ENCODE results near the gene MOSMO.
"Not testable (repeated sequence)": the region's sequence is repeated elsewhere in the genome, so short reads cannot be mapped to it uniquely, and the experiment has no call there.

The MOSMO gene

DNA sequence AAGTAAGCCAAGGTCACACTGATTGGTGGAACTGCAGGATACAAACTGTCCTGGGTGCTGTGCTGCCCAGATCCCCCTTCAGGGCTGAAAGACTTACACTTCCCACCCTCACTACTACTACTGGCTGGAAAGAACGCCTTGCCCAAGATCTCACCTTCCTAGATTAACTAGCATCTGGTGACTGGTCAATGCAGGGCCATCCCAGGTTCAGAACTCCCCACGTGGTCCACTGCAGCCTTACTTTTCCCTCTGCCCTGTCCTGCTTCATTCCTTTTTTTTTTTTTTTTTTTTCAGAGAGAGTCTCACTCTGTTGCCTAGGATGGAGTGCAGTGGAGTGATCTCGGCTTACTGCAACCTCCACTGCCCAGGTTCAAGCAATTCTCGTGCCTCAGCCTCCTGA is 4.7 kb upstream of the MOSMO start:
- no peak for DNase-seq

DNA sequence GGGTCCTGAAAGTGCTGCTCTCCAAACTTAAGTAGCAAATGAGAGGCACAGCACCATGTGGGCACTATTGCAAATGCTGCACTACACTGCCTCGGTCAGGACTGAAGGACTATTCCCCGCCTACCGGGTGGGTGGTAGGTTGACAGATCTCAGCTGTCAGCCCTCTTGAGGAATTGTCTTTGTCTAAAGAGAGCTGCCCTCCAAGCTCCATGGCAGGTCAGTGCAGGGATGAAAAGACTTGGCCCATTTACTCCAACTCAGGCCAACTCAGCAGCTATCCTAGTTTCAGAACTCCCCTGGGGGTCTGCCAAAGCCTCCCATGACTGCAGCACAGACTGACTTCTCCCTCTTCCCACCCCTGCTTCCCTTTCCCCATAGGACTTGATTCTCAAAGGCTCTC is 3.6 kb upstream of the MOSMO start:
- DNase-seq: no peak

DNA sequence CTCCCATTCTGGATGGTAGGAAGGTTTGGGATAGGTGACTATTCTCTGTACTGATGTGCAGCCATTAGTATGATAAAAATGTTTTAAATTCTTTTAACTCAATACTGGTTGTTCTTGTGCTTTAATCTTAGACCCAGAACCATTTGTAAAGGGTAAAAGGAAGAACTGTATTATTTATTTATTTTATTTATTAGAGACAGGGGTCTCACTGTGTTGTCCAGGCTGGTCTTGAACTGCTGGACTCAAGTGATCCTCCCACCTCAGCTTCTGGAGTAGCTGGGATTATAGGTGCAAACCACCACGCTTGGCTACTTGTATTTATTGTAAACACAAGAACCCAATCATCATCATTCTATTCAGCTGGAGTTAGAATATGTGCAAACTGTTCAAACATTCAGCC is 2.2 kb upstream of the MOSMO start:
- no peak for DNase-seq

DNA sequence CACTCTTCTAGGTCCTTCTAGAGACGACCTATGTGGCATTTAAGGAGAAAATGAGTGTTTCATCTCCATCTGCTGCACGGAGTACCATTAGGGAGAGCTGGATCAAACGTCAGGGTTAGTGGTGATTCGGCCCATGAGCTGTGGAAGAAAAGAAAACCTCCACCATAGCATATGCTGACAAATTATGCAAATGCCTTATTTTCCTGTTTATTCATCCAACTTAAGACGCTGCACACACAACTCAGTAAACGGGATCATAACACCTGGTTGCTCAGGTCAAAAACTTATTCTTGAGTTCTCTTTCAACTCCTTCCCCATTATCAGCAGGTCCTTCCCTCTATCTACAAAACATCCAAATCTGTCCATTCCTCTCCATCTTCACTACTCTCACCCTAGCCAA is 1.3 kb upstream of the MOSMO start:
- no peak for DNase-seq

DNA sequence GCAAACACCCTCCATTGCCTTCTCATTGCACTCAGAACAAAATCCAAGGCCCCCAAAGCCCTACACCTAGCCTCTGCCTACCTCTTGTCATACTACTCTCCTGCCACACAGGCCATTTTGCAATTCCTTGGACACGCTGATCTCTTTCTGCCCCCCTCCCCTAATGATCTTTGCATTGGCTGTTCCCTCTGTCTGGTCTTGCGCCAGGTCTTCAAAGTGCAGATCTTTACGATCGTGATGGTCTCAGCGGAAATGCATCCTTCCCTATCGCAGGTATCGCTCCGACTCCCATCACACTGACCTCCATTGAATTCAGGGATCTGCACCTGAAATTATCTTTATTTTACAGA is 777 bp upstream of the MOSMO start:
- DNase-seq: no peak

DNA sequence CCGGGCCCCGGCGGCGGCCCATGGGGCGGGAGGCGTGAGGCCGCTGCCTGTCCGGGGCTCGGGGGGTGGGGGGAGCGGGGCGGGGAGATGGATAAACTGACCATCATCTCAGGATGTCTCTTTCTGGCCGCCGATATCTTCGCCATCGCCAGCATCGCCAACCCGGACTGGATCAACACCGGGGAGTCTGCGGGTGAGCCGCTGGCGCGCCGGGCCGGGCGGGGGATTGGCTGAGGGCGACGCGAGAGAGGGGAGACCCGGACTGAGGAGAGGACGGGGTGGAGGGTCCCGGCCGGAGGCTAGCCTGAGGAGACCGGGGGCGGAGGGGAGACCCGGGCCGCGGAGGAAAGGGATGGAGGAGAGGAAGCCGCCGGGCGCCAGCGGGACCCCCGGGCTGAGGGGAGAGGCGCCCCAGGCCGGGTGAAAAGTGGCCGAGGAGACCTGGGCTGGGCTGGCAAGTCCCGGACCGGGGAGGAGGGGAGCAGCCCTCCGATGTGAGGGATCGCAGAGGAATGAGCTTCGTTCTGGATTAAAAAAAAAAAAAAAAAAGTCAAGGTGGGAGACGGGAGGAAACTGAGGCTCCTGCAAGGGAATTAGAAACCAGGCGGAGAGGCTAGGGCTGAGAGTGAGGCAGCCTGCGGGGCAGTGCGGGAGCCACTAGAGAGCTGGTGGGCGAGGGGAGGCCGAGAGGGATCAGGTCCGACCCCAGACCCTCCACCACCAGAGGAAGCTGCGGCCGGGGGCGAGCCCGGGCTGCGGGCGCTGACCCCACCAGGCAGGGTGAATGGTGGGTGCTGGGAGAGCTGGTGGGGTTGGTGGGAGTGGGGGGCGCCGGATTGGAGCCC is 526 bp downstream of the MOSMO start:
- no peak for DNase-seq

DNA sequence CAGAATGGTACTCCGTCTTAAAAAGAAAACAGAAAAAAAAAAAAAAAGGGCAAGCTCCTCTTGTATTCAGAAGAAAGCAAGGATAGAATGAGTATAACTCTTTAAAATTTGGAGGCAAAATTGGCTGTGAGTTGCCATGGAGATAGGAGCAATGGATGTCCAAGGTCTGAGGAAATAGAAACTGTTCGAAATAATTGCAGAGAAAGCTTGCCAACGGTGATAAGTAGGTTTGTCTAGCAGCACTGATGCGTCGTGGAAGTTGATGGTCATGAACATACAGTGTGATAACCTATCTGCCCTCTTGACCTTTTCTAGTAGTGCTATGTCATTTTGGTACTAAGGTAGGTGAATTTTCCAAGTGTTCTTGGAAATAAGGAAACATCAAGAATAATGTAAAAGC is 3.0 kb downstream of the MOSMO start:
- no peak for DNase-seq

DNA sequence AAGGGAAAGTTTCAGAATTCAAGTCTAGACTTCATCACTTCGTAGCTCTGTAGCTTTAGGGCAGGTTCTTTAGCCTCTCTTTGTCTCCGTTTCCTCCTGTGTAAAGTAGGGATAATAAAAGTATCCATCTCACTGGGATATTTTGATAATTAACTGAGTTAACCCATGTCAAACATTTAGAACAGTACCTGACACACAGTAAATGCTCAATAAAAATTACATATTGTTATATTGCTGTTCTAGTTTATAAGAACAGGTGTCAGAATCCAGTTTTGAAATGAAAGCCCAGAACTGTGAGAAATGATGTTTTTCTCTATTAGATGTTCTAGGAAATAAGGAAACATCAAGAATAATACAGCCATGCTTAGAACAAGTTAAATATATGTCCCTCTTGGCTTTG is 4.3 kb downstream of the MOSMO start:
- no peak for DNase-seq

DNA sequence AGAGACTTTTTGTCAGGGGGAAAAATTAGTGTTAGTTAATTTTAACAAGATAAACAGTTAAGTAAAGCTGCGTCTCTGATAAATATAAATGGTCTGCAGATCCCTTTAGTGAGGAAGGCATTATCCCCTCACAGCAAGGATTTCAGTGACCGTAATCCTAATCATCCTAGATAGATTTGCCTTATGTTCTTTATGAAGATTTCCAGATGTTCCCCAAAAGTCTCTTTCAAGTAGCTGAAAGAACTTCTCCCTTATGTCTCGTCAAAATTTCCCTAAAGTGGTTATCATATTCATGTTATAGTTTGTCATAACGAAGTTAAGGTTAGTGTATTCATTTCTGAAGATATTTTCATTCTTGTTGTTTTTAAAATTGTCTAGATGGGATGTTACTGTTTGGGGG is 5.6 kb downstream of the MOSMO start:
- no peak for DNase-seq

DNA sequence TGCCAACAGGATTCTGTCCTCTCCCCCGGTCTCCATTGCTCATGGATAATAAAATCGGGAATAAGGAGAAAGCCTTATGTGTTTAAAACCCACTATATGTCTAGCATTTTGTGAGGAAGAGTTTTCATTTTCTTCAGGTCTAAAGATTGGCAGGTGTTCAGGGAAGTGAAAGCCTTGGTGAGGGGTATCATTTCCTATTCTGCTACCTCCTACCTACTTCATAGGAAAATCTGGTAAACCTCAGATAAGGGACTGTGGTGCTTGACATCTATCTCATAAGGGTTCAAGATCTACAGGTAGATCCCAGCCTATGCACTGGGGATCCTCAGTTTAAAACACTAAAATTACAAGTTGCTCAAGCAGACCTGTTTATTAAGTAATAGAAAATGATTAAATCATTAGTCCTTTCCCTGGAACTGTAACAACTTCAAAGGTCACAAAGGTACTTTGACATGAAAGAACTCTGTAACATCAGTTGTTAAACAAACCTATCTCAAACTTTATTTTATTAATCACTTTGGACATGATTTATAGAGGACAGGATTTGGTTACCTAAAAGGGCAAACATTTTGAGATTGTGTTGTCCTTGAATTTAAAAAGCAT is 6.5 kb downstream of the MOSMO start:
- no peak for DNase-seq

DNA sequence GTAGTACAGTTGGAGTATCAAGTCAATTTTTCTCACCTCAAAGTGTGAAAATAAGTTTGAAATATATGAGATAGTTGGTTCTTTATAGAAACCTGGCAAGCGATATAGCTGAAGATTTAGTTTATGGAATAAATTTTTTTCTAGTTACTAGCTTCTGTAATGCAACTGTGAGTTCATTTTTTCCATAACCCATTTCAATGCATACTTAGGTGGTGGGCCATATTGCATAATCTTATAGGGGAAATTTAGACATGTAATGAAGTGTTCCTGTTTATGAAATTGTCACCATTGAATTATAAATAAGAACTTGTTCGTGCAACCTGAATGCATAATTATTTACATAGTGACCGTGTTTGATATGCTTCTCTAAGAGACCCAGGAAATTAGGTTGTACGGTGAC is 9.0 kb downstream of the MOSMO start:
- DNase-seq: no peak

DNA sequence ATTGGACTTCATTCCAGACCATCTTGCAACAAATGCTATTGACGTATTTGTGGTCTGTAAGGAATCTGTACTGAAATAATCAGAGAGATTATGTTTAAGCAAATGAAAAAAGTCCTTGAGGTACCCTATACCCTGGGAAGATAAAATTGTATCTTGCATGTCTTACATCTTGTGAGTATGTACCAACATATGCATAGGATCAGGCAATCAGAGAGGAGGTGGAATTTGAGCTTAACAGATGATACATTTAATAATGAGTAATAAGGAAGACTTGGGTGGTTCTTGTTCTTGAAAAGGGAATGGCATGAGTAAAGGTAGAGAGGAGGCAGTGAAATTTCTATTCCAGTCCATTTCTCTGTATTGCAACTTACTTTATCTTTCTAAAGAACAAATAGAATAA is 10.6 kb downstream of the MOSMO start:
- no peak for DNase-seq

DNA sequence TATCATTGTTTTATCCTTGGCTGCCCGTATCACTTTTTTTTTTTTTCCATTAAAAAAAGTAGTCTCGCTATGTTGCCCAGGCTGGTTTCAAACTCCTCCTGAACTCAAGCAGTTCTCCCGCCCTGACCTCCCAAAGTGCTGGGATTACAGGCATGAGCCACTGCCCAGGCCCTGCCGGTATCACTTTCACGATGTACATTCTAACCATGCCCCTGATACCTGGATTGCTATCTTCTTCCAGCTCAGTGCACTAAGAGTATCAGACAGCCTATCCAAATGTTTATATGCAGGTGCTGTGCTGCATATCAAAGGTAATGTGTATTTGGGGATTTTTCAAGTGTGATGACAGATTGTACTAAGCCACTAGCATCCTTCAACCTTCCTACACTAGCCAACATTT is 14.2 kb downstream of the MOSMO start:
- DNase-seq: no peak

DNA sequence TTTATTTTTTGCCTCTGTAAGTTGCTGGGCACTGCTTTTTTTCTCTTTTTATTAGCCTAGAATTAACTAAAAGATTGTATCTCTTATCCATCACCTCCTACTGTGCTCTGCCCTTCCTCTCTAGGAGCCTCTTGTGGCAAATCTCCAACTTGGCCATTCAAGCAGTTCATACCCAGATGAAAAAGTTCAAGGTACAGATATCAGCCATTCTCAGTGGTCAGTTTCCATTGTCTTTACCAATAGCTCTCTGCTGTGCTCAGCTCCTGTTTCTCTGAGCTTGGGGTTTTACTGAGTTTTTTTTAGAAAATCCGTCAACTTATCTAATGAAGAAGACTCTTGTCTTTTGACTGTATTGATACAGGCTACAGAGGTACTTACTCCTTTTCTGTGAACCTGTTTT is 15.6 kb downstream of the MOSMO start:
- DNase-seq: no peak

DNA sequence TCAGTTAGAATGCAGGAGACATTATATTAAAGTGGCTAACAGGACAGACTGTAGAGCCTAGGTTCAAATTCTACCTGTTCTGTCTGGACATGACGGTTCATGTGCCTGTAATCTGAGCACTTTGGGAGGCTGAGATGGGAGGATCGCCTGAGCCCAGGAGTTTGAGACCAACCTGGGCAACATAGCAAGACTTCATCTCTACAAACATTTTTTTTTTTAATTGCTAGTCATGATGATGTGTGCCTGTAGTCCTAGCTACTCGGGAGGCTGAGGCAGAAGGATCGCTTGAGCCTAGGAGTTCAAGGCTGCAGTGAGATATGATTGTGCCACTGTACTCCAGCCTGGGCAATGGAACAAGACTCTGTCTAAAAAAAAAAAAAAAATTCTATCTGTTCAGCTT is 16.9 kb downstream of the MOSMO start:
- not testable (repeated sequence) for DNase-seq

DNA sequence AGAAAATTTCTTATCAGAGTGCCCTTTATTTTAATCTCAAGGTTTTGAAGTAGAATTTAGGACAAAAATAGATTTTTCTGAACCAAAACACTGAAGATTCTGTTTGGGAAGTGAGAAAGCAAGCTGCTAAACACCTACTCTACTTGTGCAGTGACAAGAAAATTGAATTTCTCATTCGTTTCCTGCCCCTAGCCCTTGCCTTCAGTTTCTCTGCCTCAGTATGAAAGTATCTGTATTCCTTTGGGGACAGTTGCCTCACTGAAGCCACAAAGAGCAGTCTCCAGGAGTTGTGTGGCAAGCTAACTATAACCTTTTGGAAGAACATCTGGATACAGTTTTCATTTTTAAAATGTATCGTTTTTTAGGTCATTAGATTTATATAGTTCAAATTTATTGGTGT is 19.7 kb downstream of the MOSMO start:
- DNase-seq: no peak

DNA sequence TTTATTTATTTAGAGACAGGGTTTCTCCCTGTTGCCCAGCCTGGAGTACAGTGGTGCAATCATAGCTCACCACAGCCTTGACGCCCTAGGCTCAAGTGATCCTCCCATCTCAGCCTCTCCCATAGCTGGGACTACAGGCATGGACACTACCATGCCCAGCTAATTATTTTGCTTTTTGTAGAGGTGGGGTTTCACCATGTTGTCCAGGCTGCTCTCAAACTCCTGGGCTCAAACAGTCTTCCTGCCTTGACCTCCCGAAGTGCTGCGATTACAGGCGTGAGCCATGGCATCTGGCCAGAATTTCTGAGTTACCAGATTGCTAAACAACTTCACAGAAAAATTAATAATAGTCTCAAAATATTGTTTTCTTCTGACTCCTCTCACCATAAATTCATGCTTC is 21.7 kb downstream of the MOSMO start:
- DNase-seq: no peak

DNA sequence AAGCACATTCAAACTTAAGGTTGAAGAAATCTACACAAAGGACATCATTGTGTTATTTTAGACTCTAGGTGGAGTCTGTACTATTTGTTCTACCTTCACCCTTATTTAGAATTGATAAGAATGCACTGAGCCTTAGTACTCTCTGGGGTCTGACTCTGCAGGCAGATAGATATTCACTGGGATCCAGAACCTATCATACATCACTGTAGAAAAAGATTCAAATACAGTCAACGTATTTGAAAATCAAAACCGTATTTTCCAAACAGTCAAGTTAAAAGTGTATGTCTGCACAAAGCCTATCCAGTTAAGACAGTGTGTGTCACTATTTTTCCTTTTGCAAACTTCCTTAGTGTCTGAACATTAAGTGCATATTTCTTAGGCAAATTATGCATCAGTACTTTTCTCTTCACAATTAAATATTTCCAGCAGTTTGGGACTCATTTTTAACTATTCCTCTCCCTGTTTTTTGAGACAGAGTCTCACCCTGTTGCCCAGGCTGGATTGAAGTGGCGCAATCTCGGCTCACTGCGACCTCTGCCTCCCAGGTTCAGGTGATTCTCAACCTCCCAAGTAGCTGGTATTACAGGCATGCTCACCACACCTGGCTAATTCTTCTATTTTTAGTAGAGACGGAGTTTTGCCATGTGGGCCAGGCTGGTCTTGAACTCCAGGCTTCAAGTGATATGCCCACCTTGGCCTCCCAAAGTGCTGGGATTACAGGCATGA is 22.3 kb downstream of the MOSMO start:
- DNase-seq: no peak

DNA sequence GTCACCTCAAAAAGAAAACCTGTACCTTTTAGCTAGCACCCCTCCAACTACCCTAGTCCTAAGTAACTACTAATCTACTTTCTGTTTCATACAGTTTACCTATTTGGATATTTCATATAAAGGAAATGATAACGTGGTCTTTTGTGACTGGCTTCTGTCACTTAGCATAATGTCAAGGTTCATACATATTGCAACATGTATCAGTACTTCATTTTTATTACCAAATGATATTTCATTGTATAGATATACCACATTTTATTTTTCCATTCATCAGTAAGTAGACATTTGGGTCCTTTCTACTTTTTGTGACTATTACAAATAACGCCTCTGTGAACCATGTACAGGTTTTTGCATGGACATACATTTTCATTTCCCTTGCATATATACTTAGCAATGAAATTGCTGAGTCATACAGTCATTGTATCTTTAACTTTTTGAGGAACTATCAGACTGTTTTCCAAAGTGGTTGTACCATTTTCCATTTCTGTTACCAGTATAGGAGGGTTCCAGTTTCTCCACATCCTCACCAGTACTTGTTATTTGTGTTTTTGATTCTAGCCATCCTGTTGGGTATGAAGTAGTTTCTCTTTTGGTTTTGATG is 23.7 kb downstream of the MOSMO start:
- no peak for DNase-seq

DNA sequence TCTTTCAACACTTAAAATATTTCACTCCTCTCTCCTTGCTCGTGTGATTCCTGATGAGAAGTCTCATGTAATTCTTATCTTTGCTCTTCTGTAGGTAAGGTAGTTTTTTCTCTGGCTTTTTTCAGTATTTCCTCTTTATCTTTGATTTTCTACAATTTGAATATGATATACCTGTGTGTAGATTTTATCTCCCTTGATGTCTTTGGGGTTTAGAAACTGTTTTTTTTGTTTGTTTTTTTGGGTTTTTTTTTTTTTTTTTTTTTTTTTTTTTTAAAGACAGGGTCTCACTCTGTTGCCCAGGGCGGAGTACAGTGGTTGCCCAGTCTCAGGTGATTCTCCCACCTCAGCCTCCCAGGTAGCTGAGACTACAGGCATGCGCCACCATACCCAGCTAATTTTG is 26.6 kb downstream of the MOSMO start:
- no peak for DNase-seq

DNA sequence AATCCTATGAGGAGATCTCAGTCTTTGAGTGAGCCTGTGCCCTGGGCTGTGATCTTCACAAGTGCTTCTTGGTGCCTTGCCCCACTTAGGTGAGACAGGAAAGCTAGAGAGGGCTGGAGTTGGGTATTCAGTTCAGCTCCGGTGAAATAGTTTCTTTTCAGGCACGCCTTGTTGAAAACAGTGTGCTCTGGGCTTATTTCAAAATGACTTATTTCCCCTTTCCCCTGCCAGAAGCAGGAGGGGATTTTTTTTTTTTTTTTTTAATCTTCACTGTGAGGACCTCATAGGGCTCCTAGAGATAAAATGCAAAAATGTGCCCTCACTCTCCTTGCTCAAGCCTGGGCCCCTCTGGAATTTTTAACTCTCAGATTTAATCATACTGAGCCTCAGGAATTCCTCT is 27.2 kb downstream of the MOSMO start:
- DNase-seq: no peak

DNA sequence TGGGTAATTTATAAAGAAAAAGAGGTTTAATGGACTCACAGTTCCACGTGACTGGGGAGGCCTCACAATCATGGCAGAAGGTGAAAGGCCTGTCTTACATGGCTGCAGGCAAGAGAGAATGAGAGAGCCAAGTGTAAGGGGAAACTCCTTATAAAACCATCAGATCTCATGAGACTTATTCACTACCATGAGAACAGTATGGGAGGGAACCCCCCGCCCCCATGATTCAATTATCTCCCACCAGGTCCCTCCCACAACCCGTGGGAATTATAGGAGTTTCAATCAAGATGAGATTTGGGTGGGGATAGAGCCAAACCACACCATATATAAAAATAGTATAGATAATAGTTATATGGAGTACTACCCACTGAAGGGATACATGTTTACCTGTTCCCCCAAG is 36.0 kb downstream of the MOSMO start:
- DNase-seq: not testable (repeated sequence)

DNA sequence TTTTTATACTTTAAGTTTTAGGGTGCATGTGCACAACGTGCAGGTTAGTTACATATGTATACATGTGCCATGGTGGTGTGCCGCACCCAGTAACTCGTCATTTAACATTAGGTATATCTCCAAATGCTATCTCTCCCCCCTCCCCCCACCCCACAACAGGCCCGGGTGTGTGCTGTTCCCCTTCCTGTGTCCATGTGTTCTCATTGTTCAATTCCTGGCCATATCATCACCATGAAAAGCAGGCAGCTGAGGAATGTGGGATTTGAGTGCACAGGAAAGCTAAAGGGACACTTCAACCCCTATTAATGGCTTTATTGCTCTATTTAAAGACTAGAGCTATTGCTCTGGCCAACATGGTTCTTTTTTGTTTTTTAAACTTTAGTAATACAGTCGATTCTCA is 38.0 kb downstream of the MOSMO start:
- DNase-seq: not testable (repeated sequence)

DNA sequence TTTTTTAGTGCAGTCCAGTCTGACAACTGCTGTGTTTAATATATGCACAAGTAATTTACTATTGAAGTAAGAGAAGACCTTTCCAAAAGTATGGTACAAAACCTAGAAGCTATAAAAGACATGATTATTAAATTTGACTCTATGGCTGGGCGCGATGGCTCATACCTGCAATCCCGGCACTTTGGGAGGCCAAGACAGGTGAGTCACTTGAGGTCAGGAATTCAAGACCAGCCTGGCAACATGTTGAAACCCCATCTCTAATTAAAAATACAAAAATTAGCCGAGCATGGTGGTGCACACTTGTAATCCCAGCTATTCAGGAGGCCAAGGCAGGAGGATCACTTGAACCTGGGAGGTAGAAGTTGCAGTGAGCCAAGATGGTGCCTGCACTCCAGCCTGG is 43.1 kb downstream of the MOSMO start:
- no peak for DNase-seq

All from CD4-positive, alpha-beta T cell treated with Interleukin-4 for 4 hours (primary cell).